Heart left ventricle (tissue), 16 donors: Measurements from ENCODE around the gene HOXD12. TPM values are rescaled to one million over a fixed set of nuclear protein-coding genes. Genes with fewer than 3 reads are reported as not detected.

Experiments used
- ATAC-seq, 4 donors: fragments of 200-7000 bp; cut with Tn5 transposase; one replicate each; pipeline ENCODE4 v1.9.1; 2020 to 2022; ENCODE audit warnings: moderate library complexity in 4 of 4, mild to moderate bottlenecking in 3 of 4, moderate number of reproducible peaks in 1 of 4
- DNase-seq, 5 donors: peaks; one replicate each; pipeline ENCODE4 v3.0.0-alpha.2; 2020
- H3K27ac ChIP-seq, 12 donors: fragments of 200-600 bp; sonication (generic) in 4 of 12; one replicate each; pipeline versions ENCODE4 v1.5.0 to v1.8.0; 2016 to 2022; ENCODE audit warnings: mild to moderate bottlenecking in 2 of 12
- H3K27me3 ChIP-seq, 9 donors: fragments of 200-600 bp; sonication (generic) in 2 of 9; one replicate each; pipeline versions ENCODE4 v1.5.1 to v1.8.0; 2016 to 2022; ENCODE audit warnings: mild to moderate bottlenecking in 3 of 9
- H3K36me3 ChIP-seq, 9 donors: fragments of 200-600 bp; sonication (generic) in 2 of 9; one replicate each; pipeline versions ENCODE4 v1.5.0 to v1.8.0; 2018 to 2022; ENCODE audit warnings: mild to moderate bottlenecking in 2 of 9
- H3K4me1 ChIP-seq, 12 donors: fragments of 200-600 bp; sonication (generic) in 4 of 12; one replicate each; pipeline versions ENCODE4 v1.5.0 to v1.8.0; 2016 to 2022; ENCODE audit warnings: mild to moderate bottlenecking in 3 of 12
- H3K4me3 ChIP-seq, 12 donors: fragments of 200-600 bp; sonication (generic) in 4 of 12; one replicate each; pipeline versions ENCODE4 v1.5.0 to v1.8.0; 2017 to 2022; ENCODE audit warnings: mild to moderate bottlenecking in 9 of 12, moderate library complexity in 4 of 12
- H3K9me3 ChIP-seq, 12 donors: fragments of 200-600 bp; sonication (generic) in 4 of 12; one replicate each; pipeline versions ENCODE4 v1.5.0 to v1.8.0; 2016 to 2022; ENCODE audit warnings: mild to moderate bottlenecking in 1 of 12
- CTCF ChIP-seq, 12 donors: fragments of 200-600 bp; sonication (generic) in 4 of 12; IDR thresholded peaks; one replicate each; pipeline versions ENCODE4 v1.5.0 to v1.8.0; 2018 to 2022; ENCODE audit warnings: antibody characterized with exemption in 12 of 12, mild to moderate bottlenecking in 5 of 12
- POLR2A ChIP-seq, 2 donors: fragments of 450-650 bp; IDR thresholded peaks; one replicate each; pipeline ENCODE4 v1.6.1; 2017; ENCODE audit warnings: antibody characterized with exemption in 2 of 2, mild to moderate bottlenecking in 2 of 2, moderate library complexity in 2 of 2
- WGBS, 4 donors: extraction: QIAGEN DNeasy Blood & Tissue Kit in 2 of 4; methylation state at CpG; one replicate each; pipeline versions ENCODE4 v1.1.5 to v1.1.7; 2013 to 2018; 5-methylcytosine and 5-hydroxymethylcytosine counted together
- intact Hi-C, 10 donors: fragments of 100-400 bp; cut with DNase I; formaldehyde crosslinking; loops; one replicate each; pipeline versions ENCODE4 v1.11.1 to v1.14.2; 2022
- polyA plus RNA-seq, 2 donors: library from polyadenylated mRNA; stranded (reverse); fragments of 200-250 nt; gene quantifications; one replicate each; pipeline ENCODE4 v1.2.3, GENCODE V29; 2013
- total RNA-seq, 9 donors: library from RNA; depleted of rRNA in 2 of 9; stranded (reverse); fragments of >200 nt in 2 of 9; fragmentation: NEBNext Ultra II Directional in 3 of 9; extraction: Animal tissue kit (Norgen Biotek cat#: 25700) in 3 of 9; gene quantifications; one replicate each; pipeline versions ENCODE4 v1.1.0 to v1.2.4, GENCODE V29; 2016 to 2023
- donor health status: ischemic (EF 13 %, LVEDD 7.1; RV severe dilation, severe dysfunction).
- donor health status: healthy with polysubstance abuse.
- donor health status: DM: no; HTN: yes; CAD: no.
- donor health status: DM: no; HTN: no; CAD: no.
- donor health status: ischemic (EF 25% LVEDD 6.9; RV normal size, moderate dysfunction).
- donor health status: ischemic (EF 25% LVEDD 5.7; RV mildly dilated, moderate dysfunction).
- donor health status: healthy.
- donor health status: DM: yes; HTN: yes; CAD: no.
- donor health status: ischemic (EF 35%, LVEDD 5.7; RV mildly dilated, moderate dysfunction).
- donor health status: nonischemic (EF 11% LVEDD 7.7; RV severe dilation, severe dysfunction).
- donor health status: DM: yes; HTN: yes; CAD: no.
- donor health status: PGD.
- donor health status: ischemic (EF 29% LVEDD 5.4; RV normal size, mild dysfunction).
- donor health status: nonischemic (EF 23%, LVEDD 6.1; RV moderate dilation, normal function).

Gene HOXD12
- total and polyA plus RNA-seq, 11 donors = not detected

GRCh38 chr2:176066645-176067588, 32.7 kb upstream of the HOXD12 start:
- Histone ChIP-seq H3K36me3 (no peaks in the 10 kb centered on the region), H3K9me3 (no peaks in the 10 kb centered on the region), H3K4me3 (peak overlapping the region in 9 of 12 donors; percentile 13 to 43 (median 29)), H3K27me3 (peaks cover 48 to 100% (median 65%) of the 10 kb centered on the region in 9 donors), H3K4me1 (peaks cover 0 to 26% (median 7%) of the 10 kb centered on the region in 12 donors), H3K27ac (no peak overlapping the region)
- 33 to 45% (median 34%) methylated on average over 54 to 56 of the region's 56 CpGs for WGBS, 4 donors
- no peak for ATAC-seq
- TF ChIP-seq CTCF (IDR thresholded peaks at IDR 0.05) (no peak), POLR2A (IDR thresholded peaks at IDR 0.05) (no peak)
- DNase-seq = no peak
- intact Hi-C loops = no loop called here

- Histone ChIP-seq H3K27me3 (peaks cover 56 to 100% (median 74%) of the 10 kb centered on the region in 9 donors), H3K4me1 (peaks cover 0 to 28% (median 7%) of the 10 kb centered on the region in 12 donors), H3K9me3 (no peaks in the 10 kb centered on the region), H3K27ac (no peak overlapping the region), H3K4me3 (peak overlapping the region in 9 of 12 donors; percentile 13 to 43 (median 29)), H3K36me3 (no peaks in the 10 kb centered on the region)
- TF ChIP-seq POLR2A (IDR thresholded peaks at IDR 0.05) = no peak
- TF ChIP-seq CTCF (IDR thresholded peaks at IDR 0.05) = no peak
- peak in 3 of 4 donors; percentile 40 to 62 (median 58) for ATAC-seq
- intact Hi-C loops = no loop called here
- 19 to 32% (median 23%) methylated on average over 14 to 38 of the region's 38 CpGs for WGBS, 4 donors
- no peak for DNase-seq
These were observed 31.8 kb upstream of the HOXD12 start for GRCh38 chr2:176067589-176068418.

- no peak overlapping the region for H3K27ac ChIP-seq
- ATAC-seq = no peak
- H3K4me3 ChIP-seq = peak overlapping the region in 1 of 12 donors; percentile 1
- TF ChIP-seq POLR2A (IDR thresholded peaks at IDR 0.05) = no peak
- TF ChIP-seq CTCF (IDR thresholded peaks at IDR 0.05) = no peak
- H3K9me3 ChIP-seq = no peaks in the 10 kb centered on the region
- intact Hi-C loops = no loop called here
- H3K4me1 ChIP-seq = peaks cover 0 to 35% (median 7%) of the 10 kb centered on the region in 12 donors
- H3K27me3 ChIP-seq = peaks cover 62 to 100% (median 80%) of the 10 kb centered on the region in 9 donors
- no peak for DNase-seq
- H3K36me3 ChIP-seq = no peaks in the 10 kb centered on the region
- 10 to 15% (median 13%) methylated on average over 24 to 30 of the region's 30 CpGs for whole genome bisulfite sequencing, 4 donors
These were observed 31.2 kb upstream of the HOXD12 start for GRCh38 chr2:176068419-176068832.
